ENCODE results near the gene FAM50A.
A peak's percentile ranks its signal among the peaks of the same experiment; 100 is the strongest.
"Not testable (repeated sequence)": the region's sequence is repeated elsewhere in the genome, so short reads cannot be mapped to it uniquely, and the experiment has no call there.

FAM50A gene

GRCh38 chrX:154443992-154444754 is at the start of gene FAM50A:
FAM50A (plus strand) TSS chrX:154444141; CDS start chrX:154444236, 95 bp downstream.
- DNase-seq (ENCODE audit: low read depth in 2 of 2): peak; percentile 52 to 60

- not testable (repeated sequence) for DNase-seq (ENCODE audit: low read depth in 2 of 2)
Measured at GRCh38 chrX:154396363-154396762, 47.6 kb upstream of the FAM50A start.

GRCh38 chrX:154396973-154397887 is 46.7 kb upstream of the FAM50A start:
- peak in 1 of 2 donors; percentile 47 for DNase-seq (ENCODE audit: low read depth in 2 of 2)

GRCh38 chrX:154397888-154398667 is 45.9 kb upstream of the FAM50A start, which contains the start of gene RPL10:
RPL10 (plus strand) TSS chrX:154398377; CDS start chrX:154398520, 143 bp downstream.
- DNase-seq (ENCODE audit: low read depth in 2 of 2): peak; percentile 77 to 80

GRCh38 chrX:154398668-154399526 is 45.0 kb upstream of the FAM50A start:
- DNase-seq (ENCODE audit: low read depth in 2 of 2): peak; percentile 67 to 71

- DNase-seq (ENCODE audit: low read depth in 2 of 2): no peak
Measured at GRCh38 chrX:154399527-154400368, 44.2 kb upstream of the FAM50A start.

- not testable (repeated sequence) for DNase-seq (ENCODE audit: low read depth in 2 of 2)
Measured at GRCh38 chrX:154400369-154400817, 43.5 kb upstream of the FAM50A start.

- no peak for DNase-seq (ENCODE audit: low read depth in 2 of 2)
Measured at GRCh38 chrX:154401045-154401799, 42.7 kb upstream of the FAM50A start.

GRCh38 chrX:154401918-154402621 is 41.9 kb upstream of the FAM50A start:
- no peak for DNase-seq (ENCODE audit: low read depth in 2 of 2)

GRCh38 chrX:154402622-154403127 is 41.3 kb upstream of the FAM50A start:
- no peak for DNase-seq (ENCODE audit: low read depth in 2 of 2)

GRCh38 chrX:154403192-154403591 is 40.7 kb upstream of the FAM50A start:
- no peak for DNase-seq (ENCODE audit: low read depth in 2 of 2)

- DNase-seq (ENCODE audit: low read depth in 2 of 2): no peak
Measured at GRCh38 chrX:154403858-154404257, 40.1 kb upstream of the FAM50A start.

- DNase-seq (ENCODE audit: low read depth in 2 of 2): no peak
Measured at GRCh38 chrX:154404625-154405192, 39.2 kb upstream of the FAM50A start.

- DNase-seq (ENCODE audit: low read depth in 2 of 2): no peak
Measured at GRCh38 chrX:154408659-154409221, 35.2 kb upstream of the FAM50A start.

GRCh38 chrX:154409222-154409871 is 34.6 kb upstream of the FAM50A start, which contains the start of gene DNASE1L1:
DNASE1L1 (minus strand) TSS chrX:154409254; CDS start chrX:154405568, 3,686 bp downstream.
- DNase-seq (ENCODE audit: low read depth in 2 of 2): no peak

GRCh38 chrX:154411981-154412340 is 32.0 kb upstream of the FAM50A start:
- no peak for DNase-seq (ENCODE audit: low read depth in 2 of 2)

GRCh38 chrX:154412468-154412867 is 31.5 kb upstream of the FAM50A start:
- DNase-seq (ENCODE audit: low read depth in 2 of 2): no peak
